Trophoblast cell (in vitro differentiated cells and primary cell): Measurements from ENCODE around the gene DYNC2H1.

Experiments used
- DNase-seq, 2 donors: peaks; one replicate each; pipeline ENCODE4 v3.0.0-alpha.2; 2016
- H2AFZ ChIP-seq: 2 replicates; pipeline ENCODE4 v1.6.1; 2013; ENCODE audit warnings: low read length, moderate library complexity, mild to moderate bottlenecking; ENCODE audit not compliant: insufficient read depth, poor library complexity
- H2AK5ac ChIP-seq: 2 replicates; pipeline ENCODE4 v1.6.1; 2013; ENCODE audit warnings: mild to moderate bottlenecking, low read length
- H2BK120ac ChIP-seq: 2 replicates; pipeline ENCODE4 v1.6.1; 2013; ENCODE audit warnings: low read length, mild to moderate bottlenecking, moderate library complexity; ENCODE audit not compliant: insufficient read depth, poor library complexity
- H2BK12ac ChIP-seq: 2 replicates; pipeline ENCODE4 v1.6.1; 2013; ENCODE audit warnings: mild to moderate bottlenecking, low read length, moderate library complexity
- H2BK5ac ChIP-seq: 2 replicates; pipeline ENCODE4 v1.6.1; 2013; ENCODE audit warnings: low read length, low read depth, moderate library complexity, mild to moderate bottlenecking; ENCODE audit not compliant: poor library complexity
- H3K14ac ChIP-seq: 2 replicates; pipeline ENCODE4 v1.6.1; 2013; ENCODE audit warnings: mild to moderate bottlenecking, low read length
- H3K18ac ChIP-seq: 2 replicates; pipeline ENCODE4 v1.6.1; 2013; ENCODE audit warnings: mild to moderate bottlenecking, low read length
- H3K23ac ChIP-seq: 2 replicates; pipeline ENCODE4 v1.6.1; 2013; ENCODE audit warnings: low read length
- H3K27ac ChIP-seq: 2 replicates; pipeline ENCODE4 v1.5.1; 2013; ENCODE audit warnings: low read depth, mild to moderate bottlenecking, inconsistent platforms, low read length, moderate library complexity
- H3K27me3 ChIP-seq: 2 replicates; pipeline ENCODE4 v1.6.1; 2013; ENCODE audit warnings: inconsistent platforms, mild to moderate bottlenecking, low read length, moderate library complexity; ENCODE audit not compliant: insufficient read depth
- H3K36me3 ChIP-seq, 2 experiments: 1 replicate in 1 of 2; 2 replicates in 1 of 2; pipeline ENCODE4 v1.6.1; 2013; ENCODE audit warnings: low read length in 2 of 2, mild to moderate bottlenecking in 2 of 2, moderate library complexity in 1 of 2; ENCODE audit not compliant: insufficient read depth in 2 of 2, control insufficient read depth in 1 of 2
- H3K4ac ChIP-seq: 2 replicates; pipeline ENCODE4 v1.6.1; 2013; ENCODE audit warnings: low read depth, mild to moderate bottlenecking, low read length, moderate library complexity
- H3K4me1 ChIP-seq, 2 experiments: 1 replicate in 1 of 2; 2 replicates in 1 of 2; pipeline ENCODE4 v1.6.1; 2013; ENCODE audit warnings: low read length in 2 of 2, mild to moderate bottlenecking in 2 of 2, moderate library complexity in 1 of 2; ENCODE audit not compliant: insufficient read depth in 2 of 2, control insufficient read depth in 1 of 2
- H3K4me2 ChIP-seq: 2 replicates; pipeline ENCODE4 v1.6.1; 2013; ENCODE audit warnings: inconsistent platforms, mild to moderate bottlenecking, low read length, moderate library complexity
- H3K4me3 ChIP-seq: 2 replicates; pipeline ENCODE4 v1.5.1; 2013; ENCODE audit warnings: mild to moderate bottlenecking, low read depth, low read length, inconsistent platforms
- H3K79me1 ChIP-seq: one replicate; pipeline ENCODE4 v1.6.1; 2013; ENCODE audit warnings: low read length
- H3K79me2 ChIP-seq: 2 replicates; pipeline ENCODE4 v1.6.1; 2013; ENCODE audit warnings: low read length, mild to moderate bottlenecking; ENCODE audit not compliant: control insufficient read depth, insufficient read depth, poor library complexity
- H3K9ac ChIP-seq: 2 replicates; pipeline ENCODE4 v1.6.1; 2013; ENCODE audit warnings: mild to moderate bottlenecking, low read length
- H3K9me3 ChIP-seq: 2 replicates; pipeline ENCODE4 v1.6.1; 2013; ENCODE audit warnings: low read depth, mild to moderate bottlenecking, control low read depth, inconsistent platforms, low read length; ENCODE audit not compliant: insufficient read depth
- H4K12ac ChIP-seq: 2 replicates; pipeline ENCODE4 v1.6.1; 2013; ENCODE audit warnings: low read depth, mild to moderate bottlenecking, low read length, moderate library complexity
- H4K8ac ChIP-seq: 2 replicates; pipeline ENCODE4 v1.6.1; 2013; ENCODE audit warnings: low read depth, mild to moderate bottlenecking, low read length, moderate library complexity
- H4K91ac ChIP-seq: one replicate; pipeline ENCODE4 v1.6.1; 2013; ENCODE audit warnings: low read depth, mild to moderate bottlenecking, low read length, moderate library complexity
- WGBS: extraction: QIAGEN DNeasy Blood & Tissue Kit; methylation state at CpG from one replicate; pipeline ENCODE4 v1.1.7; 2013; ENCODE audit warnings: missing lambda C conversion rate; ENCODE audit not compliant: insufficient read length, insufficient coverage; ENCODE audit errors: extremely low coverage; 5-methylcytosine and 5-hydroxymethylcytosine counted together

DYNC2H1 gene

GRCh38 chr11:103448966-103449365, 339.7 kb downstream of the DYNC2H1 start:
- Histone ChIP-seq H2BK5ac (no peak overlapping the region), H3K9ac (no peak overlapping the region), H3K23ac (no peak overlapping the region), H3K18ac (no peak overlapping the region), H3K4me3 (no peak overlapping the region), H3K79me2 (no peaks in the 10 kb centered on the region), H3K27me3 (no peaks in the 10 kb centered on the region), H2AK5ac (no peak overlapping the region), H4K12ac (no peak overlapping the region), H4K91ac (no peak overlapping the region), H3K4me2 (no peak overlapping the region), H3K9me3 (no peaks in the 10 kb centered on the region), H4K8ac (no peak overlapping the region), H2BK12ac (no peak overlapping the region), H3K14ac (no peak overlapping the region), H3K4me1 (no peaks in the 10 kb centered on the region), H3K36me3 (no peaks in the 10 kb centered on the region), H2BK120ac (no peak overlapping the region), H3K79me1 (no peaks in the 10 kb centered on the region), H3K27ac (no peak overlapping the region), H2AFZ (no peak overlapping the region), H3K4ac (no peak overlapping the region)
- WGBS, result 100% methylated on average over 1 of the region's 3 CpGs
- DNase-seq, result no peak

GRCh38 chr11:103450241-103450640, 341.0 kb downstream of the DYNC2H1 start:
- Histone ChIP-seq H3K27ac (no peak overlapping the region), H3K4me1 (no peaks in the 10 kb centered on the region), H3K9ac (no peak overlapping the region), H3K18ac (no peak overlapping the region), H3K4me3 (no peak overlapping the region), H3K9me3 (no peaks in the 10 kb centered on the region), H4K91ac (no peak overlapping the region), H3K36me3 (no peaks in the 10 kb centered on the region), H4K12ac (no peak overlapping the region), H3K27me3 (no peaks in the 10 kb centered on the region), H3K23ac (no peak overlapping the region), H3K79me2 (no peaks in the 10 kb centered on the region), H2AK5ac (no peak overlapping the region), H3K4ac (no peak overlapping the region), H2BK5ac (no peak overlapping the region), H4K8ac (no peak overlapping the region), H3K4me2 (no peak overlapping the region), H2AFZ (no peak overlapping the region), H2BK12ac (no peak overlapping the region), H3K79me1 (no peaks in the 10 kb centered on the region), H3K14ac (no peak overlapping the region), H2BK120ac (no peak overlapping the region)
- no peak for DNase-seq
- no CpG with 5 or more reads among the region's 4 CpGs for WGBS

- no peak overlapping the region for H3K14ac ChIP-seq
- H4K91ac ChIP-seq, result no peak overlapping the region
- H2BK12ac ChIP-seq, result no peak overlapping the region
- no peak overlapping the region for H2BK5ac ChIP-seq
- H4K8ac ChIP-seq, result no peak overlapping the region
- no peaks in the 10 kb centered on the region for H3K4me1 ChIP-seq
- no peaks in the 10 kb centered on the region for H3K79me2 ChIP-seq
- no peak overlapping the region for H3K23ac ChIP-seq
- no peak overlapping the region for H2AFZ ChIP-seq
- no peak overlapping the region for H4K12ac ChIP-seq
- H3K4me3 ChIP-seq, result no peak overlapping the region
- no peaks in the 10 kb centered on the region for H3K36me3 ChIP-seq
- H3K79me1 ChIP-seq, result no peaks in the 10 kb centered on the region
- H3K4me2 ChIP-seq, result no peak overlapping the region
- no peaks in the 10 kb centered on the region for H3K27me3 ChIP-seq
- no peak overlapping the region for H3K4ac ChIP-seq
- no peaks in the 10 kb centered on the region for H3K9me3 ChIP-seq
- H3K27ac ChIP-seq, result no peak overlapping the region
- no peak overlapping the region for H3K18ac ChIP-seq
- H2BK120ac ChIP-seq, result no peak overlapping the region
- no peak overlapping the region for H3K9ac ChIP-seq
- no peak overlapping the region for H2AK5ac ChIP-seq
- DNase-seq, result no peak
- no CpG with 5 or more reads among the region's 3 CpGs for WGBS
Observed at GRCh38 chr11:103453126-103453525, 343.9 kb downstream of the DYNC2H1 start.

GRCh38 chr11:103453915-103454709, 344.9 kb downstream of the DYNC2H1 start:
- Histone ChIP-seq H3K79me1 (no peaks in the 10 kb centered on the region), H3K4me1 (no peaks in the 10 kb centered on the region), H4K12ac (no peak overlapping the region), H3K9me3 (no peaks in the 10 kb centered on the region), H2AK5ac (no peak overlapping the region), H2BK12ac (no peak overlapping the region), H2BK5ac (no peak overlapping the region), H3K4me2 (no peak overlapping the region), H2AFZ (no peak overlapping the region), H3K27ac (no peak overlapping the region), H3K4me3 (no peak overlapping the region), H3K79me2 (no peaks in the 10 kb centered on the region), H3K23ac (no peak overlapping the region), H3K4ac (no peak overlapping the region), H3K36me3 (no peaks in the 10 kb centered on the region), H2BK120ac (no peak overlapping the region), H3K14ac (no peak overlapping the region), H4K91ac (no peak overlapping the region), H3K18ac (no peak overlapping the region), H3K9ac (no peak overlapping the region), H4K8ac (no peak overlapping the region), H3K27me3 (no peaks in the 10 kb centered on the region)
- no peak for DNase-seq
- WGBS, result no CpG with 5 or more reads among the region's 4 CpGs
